ENCODE data around the gene PIKFYVE. TPM values are rescaled to one million over a fixed set of nuclear protein-coding genes. Genes with fewer than 3 reads are reported as not detected.
"Not testable (repeated sequence)": the region's sequence is repeated elsewhere in the genome, so short reads cannot be mapped to it uniquely, and the experiment has no call there.

The PIKFYVE gene
- total RNA-seq, 1 donor from 2014 or later, result 28.7 TPM

DNA sequence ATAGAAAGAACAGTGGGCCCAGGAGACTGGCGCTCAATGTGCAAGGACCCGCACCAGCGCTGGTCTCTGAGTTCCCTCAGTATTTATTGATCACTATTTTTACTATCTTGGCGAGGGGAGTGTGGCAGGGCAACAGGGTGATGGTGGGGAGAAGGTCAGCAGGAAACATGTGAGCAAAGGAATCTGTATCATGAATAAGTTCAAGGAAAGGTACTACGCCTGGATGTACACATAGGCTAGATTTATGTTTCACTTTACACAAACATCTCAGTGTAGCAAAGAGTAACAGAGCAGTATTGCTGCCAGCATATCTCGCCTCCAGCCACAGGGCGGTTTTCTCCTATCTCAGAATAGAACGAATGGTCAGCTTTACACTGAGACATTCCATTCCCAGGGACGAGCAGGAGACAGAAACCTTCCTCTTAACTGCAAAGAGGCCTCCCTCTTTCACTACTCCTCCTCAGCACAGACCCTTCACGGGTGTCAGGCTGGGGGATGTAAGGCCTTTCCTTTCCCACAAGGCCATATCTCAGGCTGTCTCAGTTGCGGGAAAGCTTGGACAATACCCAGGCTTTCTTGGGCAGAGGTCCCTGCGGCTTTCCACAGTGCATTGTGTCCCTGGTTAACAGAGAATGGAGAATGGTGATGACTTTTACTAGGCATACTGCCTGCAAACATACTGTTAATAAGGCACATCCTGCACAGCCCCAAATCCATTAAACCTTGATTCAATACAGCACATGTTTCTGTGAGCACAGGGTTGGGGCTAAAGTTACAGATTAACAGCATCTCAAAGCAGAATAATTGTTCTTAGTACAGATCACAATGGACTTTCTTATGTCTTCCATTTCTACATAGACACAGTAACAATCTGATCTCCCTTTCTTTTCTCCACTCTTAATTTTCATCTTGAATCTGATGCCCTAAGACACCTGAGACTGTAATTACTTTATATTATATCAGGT lies 8.9 kb upstream of the PIKFYVE start:
- H3K9me3 Mint-ChIP-seq; H3K27ac Mint-ChIP-seq; DNase-seq (ENCODE audit: low spot score); H3K36me3 Mint-ChIP-seq (ENCODE audit: low read depth); H3K27me3 Mint-ChIP-seq (ENCODE audit: insufficient read depth): not testable (repeated sequence)
- intact Hi-C loops (cut with micrococcal nuclease), result loop anchor here (10.0 kb wide), 1 partner anchor 1092 kb away; the partner anchor contains the start of gene KLF7
- peaks cover 20% of the 10 kb centered on the region for H3K4me1 Mint-ChIP-seq (ENCODE audit: low read depth)
- peak overlapping the region; percentile 43 for H3K4me3 Mint-ChIP-seq

DNA sequence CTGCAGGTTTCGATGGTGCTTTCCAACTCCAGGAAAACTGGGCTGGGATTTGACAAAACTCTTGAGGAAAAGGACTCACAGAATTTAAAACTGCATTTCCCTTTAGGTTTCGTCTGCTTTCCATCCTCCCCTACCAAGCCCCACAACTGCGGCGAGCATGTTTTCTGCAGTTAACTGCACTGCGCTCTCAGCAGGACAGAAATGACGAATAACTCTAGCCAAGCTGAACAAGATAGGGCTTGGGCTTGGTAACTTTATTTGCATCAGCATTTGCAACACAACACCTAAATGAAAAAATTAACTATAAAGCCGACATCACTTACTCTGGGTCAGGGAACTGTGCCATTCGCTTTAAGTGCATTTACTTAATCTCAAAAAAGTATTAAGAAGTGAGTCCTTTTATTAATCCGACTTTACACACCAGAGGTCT lies 669 bp upstream of the PIKFYVE start:
- intact Hi-C loops (cut with micrococcal nuclease), result loop anchor here (5.0 kb wide), 6 partner anchors 88 to 1907 kb away; partner anchors contain the start of genes FASTKD2, FZD5, KANSL1L and MAP2
- peak overlapping the region; percentile 92 for H3K27ac Mint-ChIP-seq
- peaks cover 5% of the 10 kb centered on the region for H3K36me3 Mint-ChIP-seq (ENCODE audit: low read depth)
- H3K9me3 Mint-ChIP-seq, result peaks cover 4% of the 10 kb centered on the region
- peaks cover 46% of the 10 kb centered on the region for H3K4me1 Mint-ChIP-seq (ENCODE audit: low read depth)
- H3K4me3 Mint-ChIP-seq, result peak overlapping the region; percentile 89
- peak; percentile 34 for DNase-seq (ENCODE audit: low spot score)
- no peaks in the 10 kb centered on the region for H3K27me3 Mint-ChIP-seq (ENCODE audit: insufficient read depth)

DNA sequence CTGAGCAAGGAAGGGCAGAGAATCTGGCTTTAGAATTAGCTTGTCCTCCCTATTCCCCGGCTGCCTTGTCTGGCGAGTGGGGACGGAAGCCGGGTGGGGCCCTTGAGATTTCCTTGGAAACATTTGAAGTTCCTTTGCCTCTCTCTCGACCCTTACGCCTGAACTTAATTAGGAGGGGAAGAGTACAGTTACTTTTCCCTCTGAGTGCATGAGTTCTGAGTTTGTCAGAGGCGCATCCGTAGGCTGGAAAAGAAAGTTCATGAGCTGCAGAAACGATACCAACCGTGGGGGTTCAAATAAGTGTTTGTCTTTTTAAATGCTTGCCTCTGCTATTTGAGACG lies 468 bp downstream of the PIKFYVE start:
- Mint-ChIP-seq H3K9me3 (peaks cover 4% of the 10 kb centered on the region), H3K36me3 (ENCODE audit: low read depth) (peaks cover 10% of the 10 kb centered on the region), H3K27ac (peak overlapping the region; percentile 92), H3K4me3 (peak overlapping the region; percentile 89), H3K27me3 (ENCODE audit: insufficient read depth) (no peaks in the 10 kb centered on the region), H3K4me1 (ENCODE audit: low read depth) (peaks cover 51% of the 10 kb centered on the region)
- intact Hi-C loops (cut with micrococcal nuclease), result loop anchor here (1.0 to 5.0 kb wide), 12 partner anchors 12 to 1906 kb away; partner anchors contain the start of genes CCNYL1, FASTKD2, FZD5 and KANSL1L
- DNase-seq (ENCODE audit: low spot score), result no peak

DNA sequence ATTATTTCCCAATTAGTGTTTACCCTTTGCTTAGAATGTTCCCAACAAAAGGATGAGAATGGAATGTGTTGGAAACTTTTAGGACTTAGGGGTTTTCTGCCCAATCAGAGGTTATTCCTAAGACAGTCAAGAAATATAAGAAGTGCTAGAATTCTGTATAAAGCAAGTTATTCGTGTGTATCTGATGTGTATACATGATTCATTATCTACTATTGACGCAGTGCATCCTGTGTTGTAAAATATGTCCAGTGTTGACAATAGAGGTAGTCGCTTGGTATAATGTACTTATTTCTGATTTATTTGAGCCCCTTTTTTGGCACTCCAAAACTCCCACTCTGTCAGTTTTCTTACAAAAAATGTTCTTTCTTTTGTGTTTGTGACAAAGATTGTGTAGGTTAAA lies 881 bp downstream of the PIKFYVE start:
- H3K4me3 Mint-ChIP-seq, result peak overlapping the region; percentile 89
- peak overlapping the region; percentile 92 for H3K27ac Mint-ChIP-seq
- DNase-seq (ENCODE audit: low spot score), result no peak
- peaks cover 13% of the 10 kb centered on the region for H3K36me3 Mint-ChIP-seq (ENCODE audit: low read depth)
- H3K9me3 Mint-ChIP-seq, result peaks cover 2% of the 10 kb centered on the region
- H3K4me1 Mint-ChIP-seq (ENCODE audit: low read depth), result peaks cover 52% of the 10 kb centered on the region
- intact Hi-C loops (cut with micrococcal nuclease), result loop anchor here (1.0 to 5.0 kb wide), 12 partner anchors 13 to 1905 kb away; partner anchors contain the start of genes CCNYL1, FASTKD2, FZD5 and KANSL1L
- no peaks in the 10 kb centered on the region for H3K27me3 Mint-ChIP-seq (ENCODE audit: insufficient read depth)

DNA sequence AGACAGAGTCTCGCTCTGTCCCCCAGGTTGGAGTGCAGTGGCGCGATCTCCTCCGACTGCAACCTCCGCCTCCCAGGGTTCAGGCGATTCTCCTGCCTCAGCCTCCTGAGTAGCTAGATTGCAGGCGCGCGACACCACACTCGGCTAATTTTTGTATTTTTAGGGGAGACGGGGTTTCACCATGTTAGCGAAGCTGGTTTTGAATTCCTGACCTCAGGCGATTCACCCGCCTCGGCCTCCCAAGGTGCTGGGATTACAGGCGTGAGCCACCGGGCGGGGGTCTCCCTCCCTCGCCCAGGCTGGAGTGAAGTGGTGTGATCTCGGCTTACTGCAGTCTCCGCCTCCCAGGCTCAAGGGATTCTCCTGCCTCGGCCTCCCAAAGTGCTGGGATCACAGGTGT lies 1.5 kb downstream of the PIKFYVE start:
- H3K27me3 Mint-ChIP-seq (ENCODE audit: insufficient read depth); DNase-seq (ENCODE audit: low spot score); H3K27ac Mint-ChIP-seq; H3K9me3 Mint-ChIP-seq: not testable (repeated sequence)
- Mint-ChIP-seq H3K4me1 (ENCODE audit: low read depth) (peaks cover 52% of the 10 kb centered on the region), H3K4me3 (peak overlapping the region; percentile 89), H3K36me3 (ENCODE audit: low read depth) (peaks cover 13% of the 10 kb centered on the region)
- intact Hi-C loops (cut with micrococcal nuclease), result loop anchor here (2.0 to 5.0 kb wide), 8 partner anchors 13 to 1905 kb away; partner anchors contain the start of genes FASTKD2, FZD5, KANSL1L and MAP2

DNA sequence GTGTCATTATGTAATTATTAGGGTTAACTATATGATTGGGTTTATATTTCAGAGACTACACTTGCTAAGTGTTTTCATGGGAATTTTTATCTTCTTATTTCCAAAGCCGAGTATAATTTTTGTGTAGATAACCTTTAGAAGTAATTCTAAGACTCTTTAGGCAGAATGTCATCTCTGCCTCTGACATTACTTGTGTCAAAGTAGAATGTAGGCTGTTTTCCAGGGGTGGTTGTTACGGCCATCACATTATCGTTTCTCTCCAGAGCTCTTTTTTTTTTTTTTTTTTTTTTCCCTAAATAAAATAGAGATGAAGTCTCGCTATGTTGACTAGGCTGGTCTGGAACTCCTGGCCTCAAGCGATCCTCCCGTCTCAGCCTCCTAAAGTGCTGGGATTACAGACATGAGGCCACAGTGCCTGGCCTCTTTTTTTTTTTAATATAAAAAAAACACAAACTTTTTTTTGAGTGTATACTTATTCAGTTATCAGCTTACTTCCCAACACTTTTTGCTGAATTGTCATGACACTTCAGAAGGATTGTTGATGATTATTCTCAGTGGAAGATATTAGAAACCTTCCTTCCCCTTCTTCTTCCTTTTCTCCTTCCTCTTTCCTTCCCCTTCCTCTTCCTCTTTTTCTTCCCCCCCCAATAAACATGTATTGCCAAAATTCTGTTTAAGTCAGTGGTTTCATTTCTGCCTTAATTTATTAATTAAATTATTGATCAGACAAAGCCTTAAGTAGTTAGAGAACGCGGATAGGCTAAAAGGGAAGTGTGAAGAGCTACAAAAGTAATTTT lies 2.3 kb downstream of the PIKFYVE start:
- no peak for DNase-seq (ENCODE audit: low spot score)
- H3K4me1 Mint-ChIP-seq (ENCODE audit: low read depth), result peaks cover 52% of the 10 kb centered on the region
- H3K9me3 Mint-ChIP-seq, result no peaks in the 10 kb centered on the region
- H3K27me3 Mint-ChIP-seq (ENCODE audit: insufficient read depth), result no peaks in the 10 kb centered on the region
- intact Hi-C loops (cut with micrococcal nuclease), result loop anchor here (5.0 kb wide), 6 partner anchors 91 to 1904 kb away; partner anchors contain the start of genes FASTKD2, FZD5, KANSL1L and MAP2
- peaks cover 13% of the 10 kb centered on the region for H3K36me3 Mint-ChIP-seq (ENCODE audit: low read depth)
- no peak overlapping the region for H3K27ac Mint-ChIP-seq
- H3K4me3 Mint-ChIP-seq, result peak overlapping the region; percentile 89

DNA sequence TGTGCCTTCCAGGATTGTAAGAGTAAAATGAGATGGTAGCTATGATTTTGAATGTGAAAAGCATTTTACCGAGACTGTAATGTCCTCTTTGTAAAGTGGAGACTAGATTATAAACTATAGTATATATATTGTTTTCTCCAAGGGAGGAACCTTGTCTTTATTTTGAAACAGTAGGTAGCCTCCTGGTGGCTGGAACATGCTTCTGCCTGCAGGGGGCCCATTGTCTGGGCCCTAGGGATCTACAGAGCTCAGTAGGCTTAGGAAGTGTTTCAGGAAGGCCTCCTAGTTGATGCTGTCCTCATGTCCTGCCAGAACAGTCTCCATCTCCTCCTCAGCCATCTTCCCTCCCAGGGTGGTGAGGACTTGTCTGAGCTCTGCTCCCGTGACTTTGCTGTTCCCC lies 3.0 kb downstream of the PIKFYVE start:
- H3K4me1 Mint-ChIP-seq (ENCODE audit: low read depth), result peaks cover 53% of the 10 kb centered on the region
- H3K27me3 Mint-ChIP-seq (ENCODE audit: insufficient read depth), result no peaks in the 10 kb centered on the region
- no peak for DNase-seq (ENCODE audit: low spot score)
- intact Hi-C loops (cut with micrococcal nuclease), result loop anchor here (5.0 kb wide), 6 partner anchors 92 to 1903 kb away; partner anchors contain the start of genes FASTKD2, FZD5, KANSL1L and MAP2
- H3K4me3 Mint-ChIP-seq, result no peak overlapping the region
- H3K9me3 Mint-ChIP-seq, result no peaks in the 10 kb centered on the region
- H3K27ac Mint-ChIP-seq, result no peak overlapping the region
- H3K36me3 Mint-ChIP-seq (ENCODE audit: low read depth), result peaks cover 18% of the 10 kb centered on the region

DNA sequence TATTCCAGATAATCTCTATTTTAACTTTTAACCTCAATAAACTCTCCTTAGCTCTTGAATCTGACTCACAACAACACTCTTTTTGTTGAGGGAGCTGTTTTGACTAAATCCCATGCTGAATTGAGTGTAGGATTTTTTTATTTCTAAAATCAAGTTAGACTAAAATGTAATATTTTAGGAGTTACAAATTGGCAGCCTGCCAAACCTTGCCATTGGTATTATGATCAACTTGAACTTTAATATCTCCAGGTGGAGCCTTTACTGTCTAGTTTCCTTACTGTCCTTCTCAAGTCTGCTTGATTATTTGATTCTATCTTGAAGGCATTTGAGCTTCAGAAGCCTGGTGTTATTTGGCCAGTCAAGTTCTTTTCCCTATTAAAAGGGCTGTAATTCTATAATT lies 8.7 kb downstream of the PIKFYVE start:
- no peak for DNase-seq (ENCODE audit: low spot score)
- Mint-ChIP-seq H3K36me3 (ENCODE audit: low read depth) (peaks cover 64% of the 10 kb centered on the region), H3K27me3 (ENCODE audit: insufficient read depth) (no peaks in the 10 kb centered on the region), H3K9me3 (peaks cover 4% of the 10 kb centered on the region), H3K4me1 (ENCODE audit: low read depth) (peaks cover 25% of the 10 kb centered on the region), H3K4me3 (no peak overlapping the region), H3K27ac (no peak overlapping the region)
- intact Hi-C loops (cut with micrococcal nuclease), result no loop called here

DNA sequence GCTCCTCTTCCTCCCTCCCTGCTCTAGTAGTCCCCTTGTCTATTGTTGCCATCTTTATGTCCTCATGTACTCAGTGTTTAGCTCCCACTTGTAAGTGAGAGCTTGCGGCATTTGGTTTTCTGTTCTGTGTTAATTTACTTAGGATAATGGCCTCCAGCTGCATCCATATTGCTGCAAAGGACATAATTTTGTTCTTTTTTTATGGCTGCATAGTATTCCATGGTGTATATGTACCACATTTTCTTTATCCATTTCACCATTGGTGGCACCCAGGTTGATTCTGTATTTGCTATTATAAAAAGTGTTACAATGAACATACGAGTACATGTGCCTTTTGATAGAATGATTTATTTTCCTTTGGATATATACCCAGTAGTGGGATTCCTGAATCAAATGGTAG lies 12.5 kb downstream of the PIKFYVE start:
- intact Hi-C loops (cut with micrococcal nuclease), result no loop called here
- Mint-ChIP-seq H3K4me3 (no peak overlapping the region), H3K4me1 (ENCODE audit: low read depth) (peaks cover 32% of the 10 kb centered on the region), H3K27me3 (ENCODE audit: insufficient read depth) (no peaks in the 10 kb centered on the region), H3K27ac (no peak overlapping the region), H3K36me3 (ENCODE audit: low read depth) (peaks cover 82% of the 10 kb centered on the region), H3K9me3 (peaks cover 4% of the 10 kb centered on the region)
- no peak for DNase-seq (ENCODE audit: low spot score)

DNA sequence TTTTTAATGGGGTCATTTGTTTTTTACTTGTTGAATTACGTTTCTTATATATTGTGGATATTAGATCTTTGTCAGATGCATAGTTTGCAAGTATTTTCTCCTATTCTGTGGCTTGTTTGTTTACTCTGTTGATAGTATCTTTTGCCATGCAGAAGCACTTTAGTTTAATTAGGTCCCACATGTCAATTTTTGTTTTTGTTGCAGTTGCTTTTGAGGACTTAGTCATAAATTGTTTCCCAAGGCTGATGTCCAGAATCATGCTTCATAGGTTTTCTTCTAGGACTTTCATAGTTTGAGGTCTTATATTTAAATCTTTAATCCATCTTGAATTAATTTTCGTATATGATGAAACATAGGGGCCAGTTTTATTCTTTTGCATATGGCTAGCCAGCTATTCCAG lies 13.2 kb downstream of the PIKFYVE start:
- Mint-ChIP-seq H3K36me3 (ENCODE audit: low read depth) (peaks cover 77% of the 10 kb centered on the region), H3K4me1 (ENCODE audit: low read depth) (peaks cover 27% of the 10 kb centered on the region), H3K27ac (no peak overlapping the region), H3K4me3 (no peak overlapping the region), H3K27me3 (ENCODE audit: insufficient read depth) (no peaks in the 10 kb centered on the region), H3K9me3 (peaks cover 4% of the 10 kb centered on the region)
- DNase-seq (ENCODE audit: low spot score), result no peak
- intact Hi-C loops (cut with micrococcal nuclease), result no loop called here

DNA sequence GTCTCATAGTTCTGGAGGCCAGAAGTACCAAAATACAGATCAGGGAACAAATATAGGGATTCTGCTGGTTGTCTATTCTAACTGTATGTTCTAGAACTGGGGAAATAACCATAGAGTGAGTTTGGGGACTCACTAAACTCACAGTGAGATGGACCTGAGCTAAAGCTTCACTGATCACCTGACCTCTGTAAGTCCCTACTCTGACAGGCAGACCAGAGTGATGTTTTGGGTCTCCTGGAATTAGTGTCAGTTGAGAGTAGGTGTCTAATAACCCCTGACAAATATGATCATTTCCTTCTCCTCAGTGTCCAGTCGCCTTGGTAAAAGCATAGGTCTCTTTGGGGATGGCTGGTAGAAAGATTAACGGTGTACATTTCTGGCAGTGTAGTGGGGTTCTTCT lies 14.2 kb downstream of the PIKFYVE start:
- Mint-ChIP-seq H3K36me3 (ENCODE audit: low read depth) (peaks cover 70% of the 10 kb centered on the region), H3K4me1 (ENCODE audit: low read depth) (peaks cover 24% of the 10 kb centered on the region), H3K27ac (no peak overlapping the region), H3K27me3 (ENCODE audit: insufficient read depth) (no peaks in the 10 kb centered on the region), H3K4me3 (no peak overlapping the region), H3K9me3 (peaks cover 4% of the 10 kb centered on the region)
- intact Hi-C loops (cut with micrococcal nuclease), result loop anchor here (2.0 kb wide), 1 partner anchor 13 kb away; the partner anchor contains the start of gene PIKFYVE
- DNase-seq (ENCODE audit: low spot score), result no peak

DNA sequence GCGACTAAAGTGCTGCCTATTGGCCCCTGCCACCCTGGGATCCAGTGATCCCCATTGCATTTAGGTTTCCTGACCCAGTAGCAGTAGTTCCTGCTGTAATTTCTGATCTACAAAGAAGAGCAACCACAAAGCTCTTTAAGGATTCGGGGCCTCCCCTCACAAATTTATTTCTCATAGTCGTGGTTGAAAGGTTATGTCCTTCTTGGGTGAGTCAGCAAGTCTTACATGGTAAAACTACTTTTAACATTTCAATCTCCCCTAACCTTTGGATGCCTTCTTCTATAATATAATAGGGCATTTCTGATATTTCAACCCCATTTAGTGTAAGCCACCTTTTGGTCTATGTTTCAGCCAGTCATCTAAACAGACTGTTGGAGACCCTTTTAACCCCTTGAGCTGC lies 14.9 kb downstream of the PIKFYVE start:
- Mint-ChIP-seq H3K36me3 (ENCODE audit: low read depth) (peaks cover 71% of the 10 kb centered on the region), H3K4me3 (no peak overlapping the region), H3K27ac (no peak overlapping the region), H3K4me1 (ENCODE audit: low read depth) (peaks cover 24% of the 10 kb centered on the region), H3K27me3 (ENCODE audit: insufficient read depth) (no peaks in the 10 kb centered on the region), H3K9me3 (peaks cover 4% of the 10 kb centered on the region)
- intact Hi-C loops (cut with micrococcal nuclease), result loop anchor here (2.0 kb wide), 1 partner anchor 14 kb away; the partner anchor contains the start of gene PIKFYVE
- DNase-seq (ENCODE audit: low spot score), result no peak
